WTC11 (cell line): ENCODE results near the gene ATF6B.

Source experiments
- ATF1 ChIP-seq: sonication (generic); formaldehyde crosslinking; IDR thresholded peaks from 2 replicates; pipeline ENCODE4 v1.8.1; 2023; ENCODE audit warnings: mild to moderate bottlenecking, moderate library complexity, missing genetic modification reagents
- FOXK1 ChIP-seq: sonication (generic); formaldehyde crosslinking; IDR thresholded peaks from 2 replicates; pipeline ENCODE4 v1.8.0; 2022; ENCODE audit warnings: mild to moderate bottlenecking, moderate library complexity, missing genetic modification reagents
- JUN ChIP-seq: sonication (generic); formaldehyde crosslinking; IDR thresholded peaks from 2 replicates; pipeline ENCODE4 v1.8.0; 2023; ENCODE audit warnings: mild to moderate bottlenecking, missing genetic modification reagents
- NR1H2 ChIP-seq: sonication (generic); formaldehyde crosslinking; IDR thresholded peaks from 2 replicates; pipeline ENCODE4 v1.9.0; 2021; ENCODE audit warnings: mild to moderate bottlenecking, moderate library complexity, missing genetic modification reagents
- SOX15 ChIP-seq: fragments of 250-450 bp; sonication (Bioruptor Pico); IDR thresholded peaks from 2 replicates; pipeline ENCODE4 v1.9.0; 2021; ENCODE audit warnings: mild to moderate bottlenecking
- TEAD4 ChIP-seq: sonication (generic); formaldehyde crosslinking; IDR thresholded peaks from 2 replicates; pipeline ENCODE4 v1.8.0; 2022; ENCODE audit warnings: mild to moderate bottlenecking, missing genetic modification reagents
- ZBTB21 ChIP-seq: sonication (generic); formaldehyde crosslinking; IDR thresholded peaks from 2 replicates; pipeline ENCODE4 v1.8.1; 2023; ENCODE audit warnings: mild to moderate bottlenecking, missing genetic modification reagents, borderline replicate concordance
- ZNF232 ChIP-seq: sonication (generic); formaldehyde crosslinking; IDR thresholded peaks from 2 replicates; pipeline ENCODE4 v1.8.0; 2022; ENCODE audit warnings: mild to moderate bottlenecking, missing genetic modification reagents
- ZNF416 ChIP-seq: fragments of 250-450 bp; sonication (Bioruptor Pico); IDR thresholded peaks from 2 replicates; pipeline ENCODE4 v1.9.0; 2021; ENCODE audit warnings: mild to moderate bottlenecking, inconsistent platforms
- TF ChIP-seq, protein P1 (sequence below): fragments of 200-600 bp; IDR thresholded peaks from 2 replicates; pipeline ENCODE4 v1.8.0; 2022; ENCODE audit warnings: antibody characterized with exemption
- TF ChIP-seq, protein P2 (sequence below): sonication (generic); formaldehyde crosslinking; IDR thresholded peaks from 2 replicates; pipeline ENCODE4 v1.8.1; 2023; ENCODE audit warnings: mild to moderate bottlenecking, missing genetic modification reagents, moderate library complexity
- TF ChIP-seq, protein P3 (sequence below): sonication (generic); formaldehyde crosslinking; conservative IDR thresholded peaks from 2 replicates; pipeline ENCODE4 v1.8.1; 2023; ENCODE audit warnings: mild to moderate bottlenecking, low read depth, missing genetic modification reagents, moderate library complexity
- TF ChIP-seq, protein P4 (sequence below): sonication (generic); formaldehyde crosslinking; IDR thresholded peaks from 2 replicates; pipeline ENCODE4 v1.8.0; 2023; ENCODE audit warnings: missing genetic modification reagents, mild to moderate bottlenecking, borderline replicate concordance
- TF ChIP-seq, protein P5 (sequence below): sonication (generic); formaldehyde crosslinking; conservative IDR thresholded peaks from 2 replicates; pipeline ENCODE4 v1.8.1; 2022; ENCODE audit warnings: mild to moderate bottlenecking, missing genetic modification reagents

DNA sequence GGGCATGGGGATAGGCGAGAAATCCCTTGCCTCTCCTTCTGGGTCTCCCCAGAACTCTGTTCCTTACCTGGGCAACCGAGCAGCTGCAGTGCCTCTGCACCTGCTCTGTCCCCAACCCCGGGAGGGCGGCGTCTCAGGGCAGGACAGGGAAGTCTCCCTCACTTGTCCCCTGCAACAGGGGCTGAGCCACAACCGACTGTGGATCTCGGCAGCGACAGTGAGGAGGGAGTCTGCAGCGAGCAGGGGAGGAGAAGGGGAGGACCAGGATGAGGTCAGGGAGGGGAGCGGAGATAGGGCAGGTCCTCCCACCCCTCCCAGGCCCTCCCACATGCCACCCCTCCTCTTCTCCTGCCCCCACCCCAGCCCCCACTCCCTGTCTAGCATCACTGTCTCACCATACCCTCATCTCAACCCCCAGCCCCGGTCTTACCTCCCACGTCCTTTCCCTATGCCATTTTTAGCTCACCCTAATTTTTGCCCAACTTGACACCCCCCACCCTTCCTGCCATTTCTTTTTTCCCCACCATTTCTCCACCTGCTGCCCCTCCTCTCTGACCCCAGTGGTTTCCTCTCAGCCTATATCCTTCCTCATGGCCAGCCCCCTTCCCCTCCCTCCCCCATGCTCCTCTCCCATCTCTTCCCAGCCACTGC lies 18.8 kb downstream of the ATF6B start, which contains the start of gene TNXB:
- TF ChIP-seq JUN (no peak), TEAD4 (no peak), ZNF416 (CRISPR knock-in tag) (no peak), ZNF232 (CRISPR knock-in tag) (no peak), NR1H2 (no peak), ZBTB21 (CRISPR knock-in tag) (no peak), FOXK1 (CRISPR knock-in tag) (no peak), SOX15 (CRISPR knock-in tag) (no peak), ATF1 (no peak)
- TF ChIP-seq, protein P1, sequence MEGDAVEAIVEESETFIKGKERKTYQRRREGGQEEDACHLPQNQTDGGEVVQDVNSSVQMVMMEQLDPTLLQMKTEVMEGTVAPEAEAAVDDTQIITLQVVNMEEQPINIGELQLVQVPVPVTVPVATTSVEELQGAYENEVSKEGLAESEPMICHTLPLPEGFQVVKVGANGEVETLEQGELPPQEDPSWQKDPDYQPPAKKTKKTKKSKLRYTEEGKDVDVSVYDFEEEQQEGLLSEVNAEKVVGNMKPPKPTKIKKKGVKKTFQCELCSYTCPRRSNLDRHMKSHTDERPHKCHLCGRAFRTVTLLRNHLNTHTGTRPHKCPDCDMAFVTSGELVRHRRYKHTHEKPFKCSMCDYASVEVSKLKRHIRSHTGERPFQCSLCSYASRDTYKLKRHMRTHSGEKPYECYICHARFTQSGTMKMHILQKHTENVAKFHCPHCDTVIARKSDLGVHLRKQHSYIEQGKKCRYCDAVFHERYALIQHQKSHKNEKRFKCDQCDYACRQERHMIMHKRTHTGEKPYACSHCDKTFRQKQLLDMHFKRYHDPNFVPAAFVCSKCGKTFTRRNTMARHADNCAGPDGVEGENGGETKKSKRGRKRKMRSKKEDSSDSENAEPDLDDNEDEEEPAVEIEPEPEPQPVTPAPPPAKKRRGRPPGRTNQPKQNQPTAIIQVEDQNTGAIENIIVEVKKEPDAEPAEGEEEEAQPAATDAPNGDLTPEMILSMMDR: no peak
- TF ChIP-seq, protein P2, sequence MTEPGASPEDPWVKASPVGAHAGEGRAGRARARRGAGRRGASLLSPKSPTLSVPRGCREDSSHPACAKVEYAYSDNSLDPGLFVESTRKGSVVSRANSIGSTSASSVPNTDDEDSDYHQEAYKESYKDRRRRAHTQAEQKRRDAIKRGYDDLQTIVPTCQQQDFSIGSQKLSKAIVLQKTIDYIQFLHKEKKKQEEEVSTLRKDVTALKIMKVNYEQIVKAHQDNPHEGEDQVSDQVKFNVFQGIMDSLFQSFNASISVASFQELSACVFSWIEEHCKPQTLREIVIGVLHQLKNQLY: no peak
- TF ChIP-seq, protein P3, sequence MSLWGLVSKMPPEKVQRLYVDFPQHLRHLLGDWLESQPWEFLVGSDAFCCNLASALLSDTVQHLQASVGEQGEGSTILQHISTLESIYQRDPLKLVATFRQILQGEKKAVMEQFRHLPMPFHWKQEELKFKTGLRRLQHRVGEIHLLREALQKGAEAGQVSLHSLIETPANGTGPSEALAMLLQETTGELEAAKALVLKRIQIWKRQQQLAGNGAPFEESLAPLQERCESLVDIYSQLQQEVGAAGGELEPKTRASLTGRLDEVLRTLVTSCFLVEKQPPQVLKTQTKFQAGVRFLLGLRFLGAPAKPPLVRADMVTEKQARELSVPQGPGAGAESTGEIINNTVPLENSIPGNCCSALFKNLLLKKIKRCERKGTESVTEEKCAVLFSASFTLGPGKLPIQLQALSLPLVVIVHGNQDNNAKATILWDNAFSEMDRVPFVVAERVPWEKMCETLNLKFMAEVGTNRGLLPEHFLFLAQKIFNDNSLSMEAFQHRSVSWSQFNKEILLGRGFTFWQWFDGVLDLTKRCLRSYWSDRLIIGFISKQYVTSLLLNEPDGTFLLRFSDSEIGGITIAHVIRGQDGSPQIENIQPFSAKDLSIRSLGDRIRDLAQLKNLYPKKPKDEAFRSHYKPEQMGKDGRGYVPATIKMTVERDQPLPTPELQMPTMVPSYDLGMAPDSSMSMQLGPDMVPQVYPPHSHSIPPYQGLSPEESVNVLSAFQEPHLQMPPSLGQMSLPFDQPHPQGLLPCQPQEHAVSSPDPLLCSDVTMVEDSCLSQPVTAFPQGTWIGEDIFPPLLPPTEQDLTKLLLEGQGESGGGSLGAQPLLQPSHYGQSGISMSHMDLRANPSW (CRISPR knock-in tag): no peak
- TF ChIP-seq, protein P4, sequence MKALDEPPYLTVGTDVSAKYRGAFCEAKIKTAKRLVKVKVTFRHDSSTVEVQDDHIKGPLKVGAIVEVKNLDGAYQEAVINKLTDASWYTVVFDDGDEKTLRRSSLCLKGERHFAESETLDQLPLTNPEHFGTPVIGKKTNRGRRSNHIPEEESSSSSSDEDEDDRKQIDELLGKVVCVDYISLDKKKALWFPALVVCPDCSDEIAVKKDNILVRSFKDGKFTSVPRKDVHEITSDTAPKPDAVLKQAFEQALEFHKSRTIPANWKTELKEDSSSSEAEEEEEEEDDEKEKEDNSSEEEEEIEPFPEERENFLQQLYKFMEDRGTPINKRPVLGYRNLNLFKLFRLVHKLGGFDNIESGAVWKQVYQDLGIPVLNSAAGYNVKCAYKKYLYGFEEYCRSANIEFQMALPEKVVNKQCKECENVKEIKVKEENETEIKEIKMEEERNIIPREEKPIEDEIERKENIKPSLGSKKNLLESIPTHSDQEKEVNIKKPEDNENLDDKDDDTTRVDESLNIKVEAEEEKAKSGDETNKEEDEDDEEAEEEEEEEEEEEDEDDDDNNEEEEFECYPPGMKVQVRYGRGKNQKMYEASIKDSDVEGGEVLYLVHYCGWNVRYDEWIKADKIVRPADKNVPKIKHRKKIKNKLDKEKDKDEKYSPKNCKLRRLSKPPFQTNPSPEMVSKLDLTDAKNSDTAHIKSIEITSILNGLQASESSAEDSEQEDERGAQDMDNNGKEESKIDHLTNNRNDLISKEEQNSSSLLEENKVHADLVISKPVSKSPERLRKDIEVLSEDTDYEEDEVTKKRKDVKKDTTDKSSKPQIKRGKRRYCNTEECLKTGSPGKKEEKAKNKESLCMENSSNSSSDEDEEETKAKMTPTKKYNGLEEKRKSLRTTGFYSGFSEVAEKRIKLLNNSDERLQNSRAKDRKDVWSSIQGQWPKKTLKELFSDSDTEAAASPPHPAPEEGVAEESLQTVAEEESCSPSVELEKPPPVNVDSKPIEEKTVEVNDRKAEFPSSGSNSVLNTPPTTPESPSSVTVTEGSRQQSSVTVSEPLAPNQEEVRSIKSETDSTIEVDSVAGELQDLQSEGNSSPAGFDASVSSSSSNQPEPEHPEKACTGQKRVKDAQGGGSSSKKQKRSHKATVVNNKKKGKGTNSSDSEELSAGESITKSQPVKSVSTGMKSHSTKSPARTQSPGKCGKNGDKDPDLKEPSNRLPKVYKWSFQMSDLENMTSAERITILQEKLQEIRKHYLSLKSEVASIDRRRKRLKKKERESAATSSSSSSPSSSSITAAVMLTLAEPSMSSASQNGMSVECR (CRISPR knock-in tag): no peak
- TF ChIP-seq, protein P5, sequence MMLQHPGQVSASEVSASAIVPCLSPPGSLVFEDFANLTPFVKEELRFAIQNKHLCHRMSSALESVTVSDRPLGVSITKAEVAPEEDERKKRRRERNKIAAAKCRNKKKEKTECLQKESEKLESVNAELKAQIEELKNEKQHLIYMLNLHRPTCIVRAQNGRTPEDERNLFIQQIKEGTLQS (CRISPR knock-in tag): no peak
